Measurements from ENCODE around the gene RASA2.

DNA sequence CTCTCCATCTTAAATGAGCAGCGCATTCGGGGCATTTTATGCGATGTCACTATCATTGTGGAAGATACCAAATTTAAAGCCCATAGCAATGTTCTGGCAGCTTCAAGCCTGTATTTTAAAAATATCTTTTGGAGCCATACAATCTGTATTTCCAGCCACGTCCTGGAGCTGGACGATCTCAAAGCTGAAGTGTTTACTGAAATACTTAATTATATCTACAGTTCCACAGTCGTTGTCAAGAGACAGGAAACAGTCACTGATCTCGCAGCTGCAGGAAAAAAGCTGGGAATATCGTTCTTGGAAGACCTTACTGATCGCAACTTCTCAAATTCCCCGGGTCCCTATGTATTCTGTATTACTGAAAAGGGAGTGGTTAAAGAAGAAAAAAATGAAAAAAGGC lies 44.4 kb upstream of the RASA2 start:
- no peak for TF ChIP-seq CTCF (IDR thresholded peaks at IDR 0.05 in 4 of 5, conservative IDR thresholded peaks at IDR 0.05 in 1 of 5)
- TF ChIP-seq POLR2A (IDR thresholded peaks at IDR 0.05) = no peak
